Activated naive CD8-positive, alpha-beta T cell treated with anti-CD3 and anti-CD28 coated beads for 36 hours (primary cell): ENCODE results near the gene LRRC4C. TPM values are rescaled to one million over a fixed set of nuclear protein-coding genes. Genes with fewer than 3 reads are reported as not detected.

ENCODE experiments used
- DNase-seq: peaks from one replicate; pipeline ENCODE4 v3.0.0; 2021
- H3K27ac Mint-ChIP-seq: one replicate; pipeline ENCODE4 v1.8.0; 2022; ENCODE audit warnings: mild to moderate bottlenecking, moderate library complexity, mixed read lengths
- H3K27me3 Mint-ChIP-seq: one replicate; pipeline ENCODE4 v1.8.0; 2022; ENCODE audit warnings: mild to moderate bottlenecking, mixed read lengths
- H3K36me3 Mint-ChIP-seq: one replicate; pipeline ENCODE4 v1.8.0; 2021; ENCODE audit warnings: mild to moderate bottlenecking, mixed read lengths
- H3K4me1 Mint-ChIP-seq: one replicate; pipeline ENCODE4 v1.8.0; 2021; ENCODE audit warnings: mixed read lengths
- H3K4me3 Mint-ChIP-seq: one replicate; pipeline ENCODE4 v1.8.0; 2022; ENCODE audit warnings: mild to moderate bottlenecking, moderate library complexity, mixed read lengths
- H3K9me3 Mint-ChIP-seq: one replicate; pipeline ENCODE4 v1.8.0; 2022; ENCODE audit warnings: mixed read lengths
- total RNA-seq, 2 experiments: library from RNA; stranded (reverse); gene quantifications; one replicate each; pipeline ENCODE4 v1.2.3, GENCODE V29; 2021

LRRC4C gene
- total RNA-seq, 2 experiments from 2014 or later: not detected

- no peak for DNase-seq
- Mint-ChIP-seq H3K9me3 (peaks cover 1% of the 10 kb centered on the region), H3K4me1 (no peaks in the 10 kb centered on the region), H3K27me3 (no peaks in the 10 kb centered on the region), H3K27ac (no peak overlapping the region), H3K4me3 (no peak overlapping the region), H3K36me3 (no peaks in the 10 kb centered on the region)
Measured at GRCh38 chr11:41206388-41206787, 253.1 kb downstream of the LRRC4C start.

- Mint-ChIP-seq H3K27ac (no peak overlapping the region), H3K27me3 (no peaks in the 10 kb centered on the region), H3K36me3 (no peaks in the 10 kb centered on the region), H3K4me1 (no peaks in the 10 kb centered on the region), H3K4me3 (no peak overlapping the region), H3K9me3 (peaks cover 3% of the 10 kb centered on the region)
- DNase-seq: peak; percentile 8
Measured at GRCh38 chr11:41201156-41201555, 258.3 kb downstream of the LRRC4C start.

GRCh38 chr11:41190437-41191082 lies 268.9 kb downstream of the LRRC4C start:
- H3K4me1 Mint-ChIP-seq: no peaks in the 10 kb centered on the region
- peaks cover 10% of the 10 kb centered on the region for H3K9me3 Mint-ChIP-seq
- H3K27me3 Mint-ChIP-seq: no peaks in the 10 kb centered on the region
- no peak overlapping the region for H3K4me3 Mint-ChIP-seq
- no peak for DNase-seq
- H3K27ac Mint-ChIP-seq: no peak overlapping the region
- no peaks in the 10 kb centered on the region for H3K36me3 Mint-ChIP-seq

- DNase-seq: no peak
- Mint-ChIP-seq H3K4me1 (no peaks in the 10 kb centered on the region), H3K27me3 (no peaks in the 10 kb centered on the region), H3K27ac (no peak overlapping the region), H3K4me3 (no peak overlapping the region), H3K36me3 (no peaks in the 10 kb centered on the region), H3K9me3 (peaks cover 9% of the 10 kb centered on the region)
Measured at GRCh38 chr11:41189701-41190436, 269.6 kb downstream of the LRRC4C start.

- no peaks in the 10 kb centered on the region for H3K4me1 Mint-ChIP-seq
- no peak overlapping the region for H3K4me3 Mint-ChIP-seq
- H3K27me3 Mint-ChIP-seq: no peaks in the 10 kb centered on the region
- DNase-seq: no peak
- H3K9me3 Mint-ChIP-seq: peaks cover 7% of the 10 kb centered on the region
- H3K27ac Mint-ChIP-seq: no peak overlapping the region
- no peaks in the 10 kb centered on the region for H3K36me3 Mint-ChIP-seq
Measured at GRCh38 chr11:41177791-41178190, 281.7 kb downstream of the LRRC4C start.

- H3K36me3 Mint-ChIP-seq: no peaks in the 10 kb centered on the region
- H3K9me3 Mint-ChIP-seq: peaks cover 8% of the 10 kb centered on the region
- H3K27me3 Mint-ChIP-seq: no peaks in the 10 kb centered on the region
- H3K4me1 Mint-ChIP-seq: no peaks in the 10 kb centered on the region
- DNase-seq: no peak
- no peak overlapping the region for H3K27ac Mint-ChIP-seq
- H3K4me3 Mint-ChIP-seq: no peak overlapping the region
Measured at GRCh38 chr11:41175304-41175972, 284.0 kb downstream of the LRRC4C start.

GRCh38 chr11:41146326-41146725 lies 313.1 kb downstream of the LRRC4C start:
- H3K4me1 Mint-ChIP-seq: no peaks in the 10 kb centered on the region
- peaks cover 6% of the 10 kb centered on the region for H3K9me3 Mint-ChIP-seq
- no peaks in the 10 kb centered on the region for H3K36me3 Mint-ChIP-seq
- H3K27me3 Mint-ChIP-seq: no peaks in the 10 kb centered on the region
- no peak overlapping the region for H3K27ac Mint-ChIP-seq
- DNase-seq: no peak
- no peak overlapping the region for H3K4me3 Mint-ChIP-seq

GRCh38 chr11:41145420-41145819 lies 314.0 kb downstream of the LRRC4C start:
- H3K27ac Mint-ChIP-seq: no peak overlapping the region
- H3K27me3 Mint-ChIP-seq: no peaks in the 10 kb centered on the region
- no peaks in the 10 kb centered on the region for H3K4me1 Mint-ChIP-seq
- H3K4me3 Mint-ChIP-seq: no peak overlapping the region
- DNase-seq: no peak
- no peaks in the 10 kb centered on the region for H3K36me3 Mint-ChIP-seq
- peaks cover 6% of the 10 kb centered on the region for H3K9me3 Mint-ChIP-seq

GRCh38 chr11:41134971-41135370 lies 324.5 kb downstream of the LRRC4C start:
- H3K36me3 Mint-ChIP-seq: no peaks in the 10 kb centered on the region
- H3K27me3 Mint-ChIP-seq: no peaks in the 10 kb centered on the region
- H3K27ac Mint-ChIP-seq: no peak overlapping the region
- no peaks in the 10 kb centered on the region for H3K4me1 Mint-ChIP-seq
- H3K9me3 Mint-ChIP-seq: peaks cover 9% of the 10 kb centered on the region
- H3K4me3 Mint-ChIP-seq: no peak overlapping the region
- no peak for DNase-seq

- no peaks in the 10 kb centered on the region for H3K4me1 Mint-ChIP-seq
- DNase-seq: no peak
- no peak overlapping the region for H3K27ac Mint-ChIP-seq
- H3K27me3 Mint-ChIP-seq: no peaks in the 10 kb centered on the region
- H3K36me3 Mint-ChIP-seq: no peaks in the 10 kb centered on the region
- no peak overlapping the region for H3K4me3 Mint-ChIP-seq
- H3K9me3 Mint-ChIP-seq: peaks cover 7% of the 10 kb centered on the region
Measured at GRCh38 chr11:41133023-41133422, 326.4 kb downstream of the LRRC4C start.

- Mint-ChIP-seq H3K27me3 (no peaks in the 10 kb centered on the region), H3K9me3 (peaks cover 11% of the 10 kb centered on the region), H3K4me1 (no peaks in the 10 kb centered on the region), H3K27ac (no peak overlapping the region), H3K4me3 (no peak overlapping the region), H3K36me3 (no peaks in the 10 kb centered on the region)
- DNase-seq: no peak
Measured at GRCh38 chr11:41121600-41121999, 337.9 kb downstream of the LRRC4C start.

- Mint-ChIP-seq H3K36me3 (no peaks in the 10 kb centered on the region), H3K4me1 (no peaks in the 10 kb centered on the region), H3K27ac (no peak overlapping the region), H3K4me3 (no peak overlapping the region), H3K27me3 (no peaks in the 10 kb centered on the region), H3K9me3 (peaks cover 11% of the 10 kb centered on the region)
- no peak for DNase-seq
Measured at GRCh38 chr11:41119484-41119883, 340.0 kb downstream of the LRRC4C start.

- Mint-ChIP-seq H3K36me3 (no peaks in the 10 kb centered on the region), H3K4me1 (no peaks in the 10 kb centered on the region)
Measured at GRCh38 chr11:41118521-41118920, 340.9 kb downstream of the LRRC4C start.

GRCh38 chr11:41116970-41117369 lies 342.5 kb downstream of the LRRC4C start:
- H3K4me3 Mint-ChIP-seq: no peak overlapping the region
- no peaks in the 10 kb centered on the region for H3K27me3 Mint-ChIP-seq
- no peak for DNase-seq
- no peaks in the 10 kb centered on the region for H3K36me3 Mint-ChIP-seq
- no peaks in the 10 kb centered on the region for H3K4me1 Mint-ChIP-seq
- H3K9me3 Mint-ChIP-seq: peaks cover 10% of the 10 kb centered on the region
- no peak overlapping the region for H3K27ac Mint-ChIP-seq

More at GRCh38 chr11:41118521-41118920, 340.9 kb downstream of the LRRC4C start:
- Mint-ChIP-seq H3K4me3 (no peak overlapping the region), H3K9me3 (peaks cover 9% of the 10 kb centered on the region), H3K27ac (no peak overlapping the region), H3K27me3 (no peaks in the 10 kb centered on the region)
- no peak for DNase-seq

GRCh38 chr11:41115066-41115465 lies 344.4 kb downstream of the LRRC4C start:
- H3K4me1 Mint-ChIP-seq: no peaks in the 10 kb centered on the region
- H3K9me3 Mint-ChIP-seq: peaks cover 4% of the 10 kb centered on the region
- DNase-seq: no peak

More at GRCh38 chr11:41115066-41115465, 344.4 kb downstream of the LRRC4C start:
- Mint-ChIP-seq H3K36me3 (no peaks in the 10 kb centered on the region), H3K27ac (no peak overlapping the region), H3K4me3 (no peak overlapping the region), H3K27me3 (no peaks in the 10 kb centered on the region)
